Measurements from ENCODE around the gene TNNT1.

TNNT1 gene

GRCh38 chr19:55161571-55162322 is 12.7 kb upstream of the TNNT1 start:
- no peak overlapping the region for H2AFZ ChIP-seq (ENCODE audit: low read depth, low read length, severe bottlenecking)

GRCh38 chr19:55160986-55161365 is 12.0 kb upstream of the TNNT1 start:
- Histone ChIP-seq H4K20me1 (ENCODE audit: low read depth, low read length) (no peaks in the 10 kb centered on the region), H3K27ac (ENCODE audit: low read depth, low read length) (no peak overlapping the region), H3K9me2 (replicated peaks; ENCODE audit: insufficient read depth, low read length) (no peaks in the 10 kb centered on the region), H3K4me2 (ENCODE audit: low read depth, low read length, poor library complexity, severe bottlenecking) (no peak overlapping the region), H2AFZ (ENCODE audit: low read depth, low read length, severe bottlenecking) (no peak overlapping the region), H3K79me2 (ENCODE audit: insufficient read depth, low read length) (no peaks in the 10 kb centered on the region), H3K4me3 (ENCODE audit: insufficient read depth, low read length, poor library complexity, severe bottlenecking) (no peak overlapping the region), H3K9ac (ENCODE audit: low read length) (no peak overlapping the region), H3K27me3 (ENCODE audit: low read length) (no peaks in the 10 kb centered on the region), H3K9me3 (ENCODE audit: insufficient read depth, low read length) (no peaks in the 10 kb centered on the region), H3F3A (ENCODE audit: insufficient read depth) (0 out of 2 replicates have a peak, but pooled peaks cover 3% of the 10 kb centered on the region), H3K36me3 (ENCODE audit: low read length) (no peaks in the 10 kb centered on the region)
- TF ChIP-seq CTCF (IDR thresholded peaks at IDR 0.05; ENCODE audit: insufficient read depth, low read length, poor library complexity, severe bottlenecking) (no peak), EZH2phosphoT487 (conservative IDR thresholded peaks at IDR 0.05; ENCODE audit: low read length) (no peak)

More at GRCh38 chr19:55161571-55162322, 12.7 kb upstream of the TNNT1 start:
- no peaks in the 10 kb centered on the region for H3K9me2 ChIP-seq (replicated peaks; ENCODE audit: insufficient read depth, low read length)
- no peak overlapping the region for H3K4me3 ChIP-seq (ENCODE audit: insufficient read depth, low read length, poor library complexity, severe bottlenecking)
- TF ChIP-seq CTCF (IDR thresholded peaks at IDR 0.05; ENCODE audit: insufficient read depth, low read length, poor library complexity, severe bottlenecking) (no peak), EZH2phosphoT487 (conservative IDR thresholded peaks at IDR 0.05; ENCODE audit: low read length) (no peak)
- 0 out of 2 replicates have a peak, but pooled peaks cover 3% of the 10 kb centered on the region for H3F3A ChIP-seq (ENCODE audit: insufficient read depth)
- no peaks in the 10 kb centered on the region for H3K36me3 ChIP-seq (ENCODE audit: low read length)
- no peak overlapping the region for H3K9ac ChIP-seq (ENCODE audit: low read length)
- H3K9me3 ChIP-seq (ENCODE audit: insufficient read depth, low read length): no peaks in the 10 kb centered on the region
- H3K27ac ChIP-seq (ENCODE audit: low read depth, low read length): no peak overlapping the region
- no peaks in the 10 kb centered on the region for H4K20me1 ChIP-seq (ENCODE audit: low read depth, low read length)
- no peak overlapping the region for H3K4me2 ChIP-seq (ENCODE audit: low read depth, low read length, poor library complexity, severe bottlenecking)
- H3K27me3 ChIP-seq (ENCODE audit: low read length): no peaks in the 10 kb centered on the region
- H3K79me2 ChIP-seq (ENCODE audit: insufficient read depth, low read length): no peaks in the 10 kb centered on the region

- Histone ChIP-seq H3F3A (ENCODE audit: insufficient read depth) (0 out of 2 replicates have a peak, but pooled peaks cover 3% of the 10 kb centered on the region), H3K9ac (ENCODE audit: low read length) (no peak overlapping the region), H3K4me3 (ENCODE audit: insufficient read depth, low read length, poor library complexity, severe bottlenecking) (no peak overlapping the region), H3K4me2 (ENCODE audit: low read depth, low read length, poor library complexity, severe bottlenecking) (no peak overlapping the region), H3K9me2 (replicated peaks; ENCODE audit: insufficient read depth, low read length) (no peaks in the 10 kb centered on the region), H3K79me2 (ENCODE audit: insufficient read depth, low read length) (no peaks in the 10 kb centered on the region), H3K9me3 (ENCODE audit: insufficient read depth, low read length) (no peaks in the 10 kb centered on the region), H3K27ac (ENCODE audit: low read depth, low read length) (no peak overlapping the region), H3K27me3 (ENCODE audit: low read length) (no peaks in the 10 kb centered on the region), H4K20me1 (ENCODE audit: low read depth, low read length) (no peaks in the 10 kb centered on the region), H2AFZ (ENCODE audit: low read depth, low read length, severe bottlenecking) (no peak overlapping the region), H3K36me3 (ENCODE audit: low read length) (no peaks in the 10 kb centered on the region)
- TF ChIP-seq CTCF (IDR thresholded peaks at IDR 0.05; ENCODE audit: insufficient read depth, low read length, poor library complexity, severe bottlenecking): peak; percentile 93
- TF ChIP-seq EZH2phosphoT487 (conservative IDR thresholded peaks at IDR 0.05; ENCODE audit: low read length): no peak
Measured at GRCh38 chr19:55160128-55160985, 11.4 kb upstream of the TNNT1 start.
